Measurements from ENCODE around the gene BRAF.
"Not testable (repeated sequence)": the region's sequence is repeated elsewhere in the genome, so short reads cannot be mapped to it uniquely, and the experiment has no call there.

The BRAF gene

GRCh38 chr7:140697447-140698143 lies 227.1 kb downstream of the BRAF start:
- DNase-seq: no peak

DNA sequence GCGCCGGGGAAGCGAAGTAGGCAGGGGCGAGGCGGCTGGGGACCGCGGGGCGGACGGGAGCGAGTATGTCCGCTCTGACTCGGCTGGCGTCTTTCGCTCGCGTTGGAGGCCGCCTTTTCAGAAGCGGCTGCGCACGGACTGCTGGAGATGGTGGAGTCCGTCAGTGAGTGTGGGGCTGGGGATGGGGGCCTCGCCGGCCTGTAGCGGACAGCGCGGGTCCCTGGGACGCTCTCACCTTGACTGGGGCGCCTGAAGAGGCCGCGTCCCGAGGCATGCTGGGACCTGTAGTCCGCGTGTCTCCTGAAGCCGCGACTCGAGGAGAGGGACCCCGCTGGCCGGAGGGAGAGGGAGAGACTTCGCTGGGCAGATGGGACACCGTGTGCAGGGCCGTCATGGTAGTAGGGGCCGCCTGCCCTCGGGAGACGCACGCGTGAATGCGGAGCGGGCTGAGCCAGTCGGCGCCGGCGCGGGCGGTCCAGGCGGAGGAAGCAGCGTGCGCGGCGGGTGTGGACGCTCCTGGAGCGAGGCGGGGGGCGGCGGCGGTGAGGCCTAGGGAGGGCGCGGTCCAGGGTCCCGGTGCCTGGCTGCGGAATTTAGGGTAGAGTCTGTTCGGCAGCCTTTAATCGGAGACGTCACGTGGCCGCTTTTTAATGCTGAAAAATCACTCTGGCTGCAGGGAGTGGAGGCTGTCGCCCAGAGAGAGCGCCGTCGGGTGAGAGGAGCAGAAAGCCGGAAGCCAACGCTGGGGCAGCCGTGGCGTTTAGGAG lies 227.9 kb downstream of the BRAF start, which contains the start of gene NDUFB2:
NDUFB2 (plus strand) TSS at position 29 of the 767 bp plus-strand sequence; CDS start at position 66, 37 bp downstream.
- peak; percentile 93 for DNase-seq

GRCh38 chr7:140696024-140696679 lies 228.6 kb downstream of the BRAF start:
- no peak for DNase-seq

- DNase-seq: no peak
These were observed 229.3 kb downstream of the BRAF start for GRCh38 chr7:140695381-140695780.

DNA sequence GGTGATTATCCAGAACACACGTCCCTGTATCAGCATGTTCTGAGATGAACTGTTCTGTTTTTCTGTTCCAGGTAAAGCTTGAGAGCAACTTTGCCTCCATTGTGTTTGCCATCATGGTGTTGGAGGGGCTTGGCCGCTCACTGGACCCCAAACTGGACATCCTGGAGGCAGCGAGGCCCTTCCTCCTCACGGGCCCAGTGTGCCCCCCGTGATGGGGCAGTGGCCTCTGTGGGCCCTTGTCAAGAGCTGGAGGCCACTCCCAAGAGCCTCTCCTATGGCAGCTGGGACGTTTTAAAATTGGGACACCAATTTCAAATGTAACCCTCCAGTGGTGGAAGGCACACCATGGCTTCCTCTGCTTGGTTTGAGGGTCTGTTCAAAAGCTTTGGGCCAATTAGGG lies 230.1 kb downstream of the BRAF start:
- DNase-seq: no peak

GRCh38 chr7:140693849-140694248 lies 230.9 kb downstream of the BRAF start:
- DNase-seq: not testable (repeated sequence)

- no peak for DNase-seq
These were observed 233.2 kb downstream of the BRAF start for GRCh38 chr7:140691376-140692045.

GRCh38 chr7:140689199-140690152 lies 235.3 kb downstream of the BRAF start:
- no peak for DNase-seq

DNA sequence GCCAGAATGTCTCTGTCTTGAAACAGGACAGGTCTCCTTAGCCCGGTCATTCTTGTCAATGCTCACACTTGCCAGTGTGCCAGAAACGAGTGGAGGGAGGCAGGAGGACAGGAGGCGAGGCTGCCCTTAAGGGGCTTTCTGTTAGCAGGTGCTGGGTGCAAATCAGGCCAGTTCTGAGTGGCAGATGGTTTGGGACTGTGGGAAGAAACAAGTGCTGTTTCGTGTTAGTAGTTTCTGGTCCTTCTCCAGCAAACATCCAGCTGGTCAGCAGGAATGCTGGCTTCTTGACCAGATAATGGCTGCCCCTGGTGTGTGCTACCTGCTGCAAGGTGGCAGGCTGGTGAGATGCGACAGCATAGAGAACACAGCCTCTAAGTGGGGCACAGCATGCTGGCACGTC lies 236.4 kb downstream of the BRAF start:
- DNase-seq: no peak

GRCh38 chr7:140686921-140687320 lies 237.8 kb downstream of the BRAF start:
- no peak for DNase-seq

DNA sequence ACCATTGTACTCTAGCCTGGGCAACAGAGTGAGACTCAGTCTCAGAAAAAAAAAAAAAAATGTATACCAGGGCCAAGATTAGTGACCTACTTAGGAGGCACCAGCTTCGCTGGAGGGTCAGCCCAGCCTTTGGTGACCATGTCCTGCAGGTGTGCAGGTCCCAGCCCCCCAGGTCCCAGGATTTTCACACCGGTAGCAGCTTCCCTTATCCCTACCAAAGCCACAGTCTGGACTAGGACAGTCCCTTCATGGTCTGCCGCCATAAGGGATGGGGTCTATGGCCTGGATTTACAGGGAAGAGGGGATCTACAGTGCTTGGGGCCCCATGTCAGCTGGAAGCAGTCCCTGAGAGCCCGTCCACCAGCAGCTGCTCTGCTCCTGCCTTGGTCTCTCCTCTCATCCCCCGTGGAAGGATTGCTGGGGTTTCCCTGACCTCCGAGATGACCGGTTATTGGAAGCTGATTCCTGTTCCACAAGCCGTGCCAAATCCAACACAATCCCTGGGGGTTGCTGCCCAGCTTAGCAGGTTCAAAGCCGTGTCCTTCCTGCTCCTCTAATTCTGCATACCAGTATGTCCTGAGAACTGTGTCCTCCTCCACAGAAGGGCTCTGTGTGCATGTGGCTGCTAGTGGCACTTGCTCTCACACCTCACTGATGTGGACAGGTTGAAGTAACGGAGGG lies 239.2 kb downstream of the BRAF start:
- no peak for DNase-seq

GRCh38 chr7:140684066-140684950 lies 240.4 kb downstream of the BRAF start:
- no peak for DNase-seq

- peak; percentile 58 for DNase-seq
These were observed 241.1 kb downstream of the BRAF start for GRCh38 chr7:140683657-140684056.

GRCh38 chr7:140681766-140682165 lies 243.0 kb downstream of the BRAF start:
- no peak for DNase-seq

DNA sequence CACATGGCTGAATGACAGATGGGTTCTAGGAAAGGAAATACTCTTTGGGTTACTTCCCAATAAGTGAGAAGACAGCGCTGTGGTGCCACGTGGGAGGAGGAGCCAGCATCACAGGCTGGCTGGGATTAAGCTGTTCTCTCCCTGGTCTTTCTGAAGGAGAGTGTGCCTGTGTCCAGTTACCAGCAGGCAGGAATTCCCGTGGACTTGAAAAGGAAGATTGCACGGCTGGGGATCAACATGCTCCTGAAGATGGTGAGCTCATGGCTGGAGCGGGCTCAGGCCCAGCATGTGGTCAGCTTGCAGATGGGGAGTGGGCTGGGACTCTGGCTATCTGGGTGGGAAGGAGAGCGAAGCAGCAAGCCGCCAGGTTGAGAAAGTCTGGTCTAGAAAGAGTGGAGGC lies 243.8 kb downstream of the BRAF start:
- no peak for DNase-seq

- DNase-seq: no peak
These were observed 245.5 kb downstream of the BRAF start for GRCh38 chr7:140679186-140679585.

DNA sequence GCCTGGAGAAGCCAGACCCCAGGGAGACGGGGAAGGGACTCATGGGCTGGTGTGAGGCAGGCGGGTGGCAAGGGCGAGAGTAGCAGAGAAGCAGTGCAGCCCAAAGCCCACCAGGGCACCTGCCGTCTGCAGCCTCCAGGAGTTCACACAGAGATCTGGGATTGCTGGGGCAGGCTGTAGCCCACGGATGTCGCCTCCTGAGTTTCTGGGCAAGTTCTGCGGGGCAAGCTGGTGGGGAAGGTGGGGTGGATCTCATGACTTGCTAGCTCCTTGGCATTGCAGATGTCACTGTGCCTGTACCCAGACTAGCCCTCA lies 246.0 kb downstream of the BRAF start:
- DNase-seq: no peak

DNA sequence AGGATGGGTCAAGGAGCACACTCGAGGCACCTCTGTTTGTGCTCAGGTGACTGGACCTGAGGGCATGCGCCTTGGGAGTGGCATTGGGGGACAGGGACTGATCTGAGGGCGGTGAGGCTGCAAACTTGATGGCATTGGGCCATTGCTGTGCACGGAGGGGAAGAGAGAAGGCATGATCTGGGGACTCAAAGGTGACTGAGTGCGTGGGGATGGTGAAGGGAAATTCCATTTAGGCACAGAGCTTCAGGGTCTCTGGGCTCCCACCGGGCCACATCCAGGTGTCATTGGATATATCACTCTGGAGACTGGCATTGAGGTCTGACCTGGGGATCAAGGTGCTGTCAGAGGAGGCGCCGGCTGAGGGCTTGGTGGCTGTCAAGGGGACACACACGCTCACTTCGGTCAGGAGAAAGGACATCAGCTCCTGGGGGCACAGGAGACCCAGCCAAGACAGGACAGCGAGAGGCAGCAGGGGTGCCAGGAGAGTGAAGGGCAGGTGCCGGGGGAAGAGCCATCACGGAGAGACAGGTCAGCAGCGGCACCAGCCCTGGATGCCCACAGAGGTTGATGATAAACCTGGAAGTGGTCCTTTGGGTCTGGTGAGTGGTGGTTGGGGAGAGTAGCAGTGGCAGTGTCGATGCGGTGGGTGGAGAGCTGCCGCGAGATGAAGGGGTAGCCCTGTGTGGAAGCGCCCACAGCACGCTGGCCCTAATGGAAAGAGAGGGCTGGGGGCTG lies 246.5 kb downstream of the BRAF start:
- no peak for DNase-seq

DNA sequence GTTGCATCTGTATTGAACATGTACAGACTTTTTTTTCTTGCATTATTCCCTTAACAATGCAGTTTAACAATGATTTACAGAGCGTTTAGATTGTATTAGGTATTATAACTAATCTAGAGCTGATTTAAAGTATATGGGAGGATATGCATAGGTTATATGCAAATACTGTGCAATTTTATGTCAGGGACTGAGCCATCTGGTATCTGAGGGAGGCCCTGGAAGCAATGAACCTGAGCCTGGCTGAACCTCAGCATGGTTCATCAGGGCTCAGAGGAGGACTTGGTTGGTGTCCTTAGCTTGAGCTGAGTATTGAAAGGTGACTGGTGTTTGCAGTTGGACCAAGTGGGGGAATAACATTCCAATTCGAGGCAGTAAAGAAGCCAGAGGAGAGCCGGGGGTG lies 247.2 kb downstream of the BRAF start:
- DNase-seq: no peak

DNA sequence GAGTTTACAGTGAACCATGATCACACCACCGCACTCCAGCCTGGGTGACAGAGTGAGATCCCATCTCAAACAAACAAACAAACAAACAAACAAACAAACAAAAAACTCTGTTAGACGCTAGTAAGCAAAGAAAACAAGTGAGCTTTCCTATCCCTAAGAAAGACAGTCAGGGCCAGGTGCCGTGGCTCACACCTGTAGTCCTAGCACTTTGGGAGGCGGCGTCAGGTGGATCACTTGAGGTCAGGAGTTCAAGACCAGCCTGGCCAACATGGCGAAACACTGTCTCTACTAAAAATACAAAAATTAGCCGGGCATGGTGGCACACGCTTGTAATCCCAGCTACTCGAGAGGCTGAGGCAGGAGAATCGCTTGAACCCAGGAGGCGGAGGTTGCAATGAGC lies 247.8 kb downstream of the BRAF start:
- not testable (repeated sequence) for DNase-seq
